ENCODE measurements around the gene TXNRD2.

The TXNRD2 gene

GRCh38 chr22:19941365-19942082 lies at the start of gene TXNRD2, which contains the start of gene COMT:
TXNRD2 (minus strand) TSS chr22:19941818; CDS start chr22:19941803, 15 bp downstream.
COMT (plus strand) TSS chr22:19941772; CDS start chr22:19962527, 20,755 bp downstream.
- peak; percentile 50 to 59 for DNase-seq (ENCODE audit: low read depth in 2 of 2)

- no peak for DNase-seq (ENCODE audit: low read depth in 2 of 2)
Observed at GRCh38 chr22:19991395-19991644, 49.7 kb upstream of the TXNRD2 start.

- DNase-seq (ENCODE audit: low read depth in 2 of 2): no peak
Observed at GRCh38 chr22:19990609-19991394, 49.2 kb upstream of the TXNRD2 start.

GRCh38 chr22:19990188-19990587 lies 48.6 kb upstream of the TXNRD2 start:
- DNase-seq (ENCODE audit: low read depth in 2 of 2): no peak

GRCh38 chr22:19989725-19990067 lies 48.1 kb upstream of the TXNRD2 start:
- DNase-seq (ENCODE audit: low read depth in 2 of 2): no peak

- DNase-seq (ENCODE audit: low read depth in 2 of 2): no peak
Observed at GRCh38 chr22:19988965-19989724, 47.5 kb upstream of the TXNRD2 start.

- no peak for DNase-seq (ENCODE audit: low read depth in 2 of 2)
Observed at GRCh38 chr22:19988331-19988808, 46.8 kb upstream of the TXNRD2 start.

- no peak for DNase-seq (ENCODE audit: low read depth in 2 of 2)
Observed at GRCh38 chr22:19987394-19988306, 46.0 kb upstream of the TXNRD2 start.

- peak in 1 of 2 experiments; percentile 49 for DNase-seq (ENCODE audit: low read depth in 2 of 2)
Observed at GRCh38 chr22:19986410-19987341, 45.1 kb upstream of the TXNRD2 start.

- no peak for DNase-seq (ENCODE audit: low read depth in 2 of 2)
Observed at GRCh38 chr22:19986011-19986409, 44.4 kb upstream of the TXNRD2 start.

- no peak for DNase-seq (ENCODE audit: low read depth in 2 of 2)
Observed at GRCh38 chr22:19984851-19985811, 43.5 kb upstream of the TXNRD2 start.

- DNase-seq (ENCODE audit: low read depth in 2 of 2): no peak
Observed at GRCh38 chr22:19984201-19984753, 42.7 kb upstream of the TXNRD2 start.

- DNase-seq (ENCODE audit: low read depth in 2 of 2): no peak
Observed at GRCh38 chr22:19983741-19984140, 42.1 kb upstream of the TXNRD2 start.

GRCh38 chr22:19982991-19983578 lies 41.5 kb upstream of the TXNRD2 start:
- no peak for DNase-seq (ENCODE audit: low read depth in 2 of 2)

- DNase-seq (ENCODE audit: low read depth in 2 of 2): no peak
Observed at GRCh38 chr22:19981961-19982920, 40.6 kb upstream of the TXNRD2 start.

GRCh38 chr22:19981171-19981960 lies 39.7 kb upstream of the TXNRD2 start:
- no peak for DNase-seq (ENCODE audit: low read depth in 2 of 2)

All from stimulated activated CD4-positive, alpha-beta T cell treated with anti-CD3 and anti-CD28 coated beads, Interleukin-12 subunit alpha, Interleukin-12 subunit beta, amount 100 ng/mL, for 24 hours (primary cell).